Measurements from ENCODE around the gene XYLT1. TPM values are rescaled to one million over a fixed set of nuclear protein-coding genes. Genes with fewer than 3 reads are reported as not detected.

Gene XYLT1
- total RNA-seq, 1 donor from 2014 or later: 0.23 TPM

- DNase-seq (ENCODE audit: low read depth): no peak
- no peak overlapping the region for H3K4me3 ChIP-seq (ENCODE audit: low read depth, low read length)
- TF ChIP-seq CTCF (conservative IDR thresholded peaks at IDR 0.05; ENCODE audit: low read depth, low read length): no peak
Observed at GRCh38 chr16:17396762-17397498, 73.8 kb downstream of the XYLT1 start.

DNA sequence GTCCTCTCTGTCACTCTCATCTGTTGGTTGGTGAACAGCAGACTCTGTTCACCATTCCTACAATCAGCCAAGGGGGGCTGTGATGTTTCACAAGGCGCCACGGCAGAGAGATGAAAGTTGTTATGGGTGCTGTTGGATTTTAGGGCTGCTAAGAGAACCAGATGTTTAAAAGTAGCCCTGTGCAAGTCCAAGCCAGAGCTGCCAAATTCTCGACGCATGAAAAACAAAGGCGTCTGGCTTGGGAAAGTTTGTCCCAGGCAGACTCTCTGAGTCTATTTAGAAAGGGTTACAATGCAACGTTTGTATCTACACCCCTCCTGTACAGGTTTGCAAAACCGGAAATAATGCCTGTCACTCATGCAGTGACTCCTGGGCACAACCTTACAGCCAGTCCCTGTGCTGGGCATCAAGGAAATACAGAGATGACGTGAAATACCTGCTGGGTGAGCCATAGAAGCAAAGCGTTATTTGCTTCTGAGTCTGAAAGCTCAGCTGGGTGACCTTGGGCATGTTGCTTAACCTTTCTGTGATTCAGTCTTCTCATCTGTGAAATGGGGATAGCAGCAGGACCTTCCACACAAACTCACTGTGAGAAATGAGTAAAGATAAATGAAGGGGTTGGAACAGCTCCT is 74.8 kb downstream of the XYLT1 start:
- TF ChIP-seq CTCF (conservative IDR thresholded peaks at IDR 0.05; ENCODE audit: low read depth, low read length): no peak
- no peak overlapping the region for H3K4me3 ChIP-seq (ENCODE audit: low read depth, low read length)
- DNase-seq (ENCODE audit: low read depth): no peak

GRCh38 chr16:17392857-17393692 is 77.7 kb downstream of the XYLT1 start:
- no peak for TF ChIP-seq CTCF (conservative IDR thresholded peaks at IDR 0.05; ENCODE audit: low read depth, low read length)
- H3K4me3 ChIP-seq (ENCODE audit: low read depth, low read length): no peak overlapping the region
- no peak for DNase-seq (ENCODE audit: low read depth)

DNA sequence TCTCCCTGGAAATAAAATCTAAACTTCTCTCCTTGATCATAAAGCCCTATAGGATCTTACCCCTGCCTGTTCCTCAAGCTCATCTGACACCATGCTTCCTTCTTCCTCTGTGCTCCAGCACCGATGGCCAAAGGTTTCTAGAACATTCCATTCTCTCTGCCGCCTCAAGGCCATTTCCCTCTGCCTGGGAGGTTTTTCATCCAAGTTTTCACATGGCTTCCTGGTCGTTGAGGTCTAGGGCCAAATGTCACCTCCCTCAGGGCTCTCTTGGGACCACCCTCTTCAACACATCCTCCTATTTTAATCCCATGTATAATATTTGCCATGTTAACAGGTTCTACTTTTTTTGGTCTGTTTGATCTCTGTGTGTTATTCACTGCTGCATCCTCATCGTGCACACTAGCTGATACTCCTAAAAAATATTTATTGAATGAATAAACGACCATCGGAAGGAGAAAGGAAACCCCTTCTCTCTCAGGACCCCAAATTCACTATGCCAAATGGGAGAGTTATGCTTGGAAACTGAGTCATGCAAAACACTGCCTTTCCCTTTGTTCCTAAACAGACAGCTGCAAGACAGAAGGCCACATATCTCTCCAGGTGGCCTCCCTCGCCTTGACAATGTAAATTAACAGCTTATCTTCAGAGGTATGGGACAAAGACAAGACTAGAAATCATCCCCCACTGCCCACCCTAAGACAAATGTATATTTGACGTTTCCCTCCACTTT is 78.5 kb downstream of the XYLT1 start:
- no peak for TF ChIP-seq CTCF (conservative IDR thresholded peaks at IDR 0.05; ENCODE audit: low read depth, low read length)
- H3K4me3 ChIP-seq (ENCODE audit: low read depth, low read length): no peak overlapping the region
- DNase-seq (ENCODE audit: low read depth): no peak

DNA sequence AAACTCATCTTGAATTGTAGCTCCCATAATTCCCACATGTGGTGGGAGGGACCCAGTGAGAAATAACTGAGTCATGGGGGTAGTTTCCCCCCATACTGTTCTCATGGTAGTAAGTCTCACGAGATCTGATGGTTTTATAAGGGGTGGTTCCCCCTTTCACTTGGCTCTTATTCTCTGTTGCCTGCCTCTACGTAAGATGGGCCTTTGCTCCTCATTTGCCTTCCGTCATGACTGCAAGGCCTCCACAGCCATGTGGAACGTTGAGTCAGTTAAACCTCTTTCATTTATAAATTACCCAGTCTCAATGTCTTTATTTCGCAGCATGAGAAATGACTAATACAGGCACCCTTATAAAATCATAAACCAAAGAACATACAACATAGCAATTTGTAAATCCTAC is 79.0 kb downstream of the XYLT1 start:
- TF ChIP-seq CTCF (conservative IDR thresholded peaks at IDR 0.05; ENCODE audit: low read depth, low read length): no peak
- DNase-seq (ENCODE audit: low read depth): no peak
- no peak overlapping the region for H3K4me3 ChIP-seq (ENCODE audit: low read depth, low read length)

- no peak overlapping the region for H3K4me3 ChIP-seq (ENCODE audit: low read depth, low read length)
- TF ChIP-seq CTCF (conservative IDR thresholded peaks at IDR 0.05; ENCODE audit: low read depth, low read length): no peak
- DNase-seq (ENCODE audit: low read depth): no peak
Observed at GRCh38 chr16:17389384-17389783, 81.4 kb downstream of the XYLT1 start.
